Measurements from ENCODE around the gene SSH2. TPM values are rescaled to one million over a fixed set of nuclear protein-coding genes. Genes with fewer than 3 reads are reported as not detected.
A peak's percentile ranks its signal among the peaks of the same experiment; 100 is the strongest.

Gene SSH2
- total RNA-seq, 1 donor = 13.0 TPM

GRCh38 chr17:29591146-29591736, 338.8 kb downstream of the SSH2 start:
- Histone ChIP-seq H3K27me3 (ENCODE audit: insufficient read depth, low read length) (no peaks in the 10 kb centered on the region), H3K4me1 (ENCODE audit: insufficient read depth, low read length) (peaks cover 55% of the 10 kb centered on the region), H3K27ac (ENCODE audit: low read depth, low read length) (peak overlapping the region; percentile 73), H2AFZ (ENCODE audit: low read length) (peak overlapping the region; percentile 95), H3K4me2 (ENCODE audit: insufficient read depth, low read length) (peak overlapping the region; percentile 93), H3K9me3 (ENCODE audit: low read depth, low read length) (no peaks in the 10 kb centered on the region), H3K79me2 (ENCODE audit: insufficient read depth, low read length) (peaks cover 27% of the 10 kb centered on the region), H3K4me3 (ENCODE audit: insufficient read depth, low read length) (peak overlapping the region; percentile 73), H4K20me1 (ENCODE audit: insufficient read depth, low read length) (peaks cover 48% of the 10 kb centered on the region), H3K36me3 (ENCODE audit: insufficient read depth, low read length) (no peaks in the 10 kb centered on the region)
- no peak for TF ChIP-seq CTCF (IDR thresholded peaks at IDR 0.05; ENCODE audit: extremely low read depth, low read depth, low read length)
- peak; percentile 96 for DNase-seq (ENCODE audit: insufficient read length, low spot score, missing footprints)

- Histone ChIP-seq H3K79me2 (ENCODE audit: insufficient read depth, low read length) (peaks cover 34% of the 10 kb centered on the region), H3K4me2 (ENCODE audit: insufficient read depth, low read length) (peak overlapping the region; percentile 93), H3K27ac (ENCODE audit: low read depth, low read length) (peak overlapping the region; percentile 73), H3K4me3 (ENCODE audit: insufficient read depth, low read length) (peak overlapping the region; percentile 73), H3K4me1 (ENCODE audit: insufficient read depth, low read length) (peaks cover 55% of the 10 kb centered on the region), H3K27me3 (ENCODE audit: insufficient read depth, low read length) (no peaks in the 10 kb centered on the region), H2AFZ (ENCODE audit: low read length) (peak overlapping the region; percentile 95), H3K36me3 (ENCODE audit: insufficient read depth, low read length) (no peaks in the 10 kb centered on the region), H4K20me1 (ENCODE audit: insufficient read depth, low read length) (peaks cover 47% of the 10 kb centered on the region), H3K9me3 (ENCODE audit: low read depth, low read length) (no peaks in the 10 kb centered on the region)
- TF ChIP-seq CTCF (IDR thresholded peaks at IDR 0.05; ENCODE audit: extremely low read depth, low read depth, low read length) = no peak
- peak; percentile 99 for DNase-seq (ENCODE audit: insufficient read length, low spot score, missing footprints)
These were observed 339.4 kb downstream of the SSH2 start for GRCh38 chr17:29590411-29591145.

- no peaks in the 10 kb centered on the region for H3K36me3 ChIP-seq (ENCODE audit: insufficient read depth, low read length)
- no peak for TF ChIP-seq CTCF (IDR thresholded peaks at IDR 0.05; ENCODE audit: extremely low read depth, low read depth, low read length)
- H2AFZ ChIP-seq (ENCODE audit: low read length) = peak within 1 kb of the TSS; percentile 95
- no peaks in the 10 kb centered on the region for H3K27me3 ChIP-seq (ENCODE audit: insufficient read depth, low read length)
- H3K79me2 ChIP-seq (ENCODE audit: insufficient read depth, low read length) = peaks cover 42% of the 10 kb centered on the region
- peak within 1 kb of the TSS; percentile 95 for H3K4me2 ChIP-seq (ENCODE audit: insufficient read depth, low read length)
- no peaks in the 10 kb centered on the region for H3K9me3 ChIP-seq (ENCODE audit: low read depth, low read length)
- H3K27ac ChIP-seq (ENCODE audit: low read depth, low read length) = peak within 1 kb of the TSS; percentile 73
- DNase-seq (ENCODE audit: insufficient read length, low spot score, missing footprints) = peak; percentile 100
- H3K4me3 ChIP-seq (ENCODE audit: insufficient read depth, low read length) = peak within 1 kb of the TSS; percentile 91
- peaks cover 52% of the 10 kb centered on the region for H3K4me1 ChIP-seq (ENCODE audit: insufficient read depth, low read length)
- peaks cover 51% of the 10 kb centered on the region for H4K20me1 ChIP-seq (ENCODE audit: insufficient read depth, low read length)
These were observed 340.3 kb downstream of the SSH2 start, which contains the start of gene GIT1 for GRCh38 chr17:29589524-29590410. GIT1 (minus strand) TSS chr17:29589648; CDS start chr17:29589378, 270 bp downstream.

Data from osteoblast (primary cell).